ENCODE data around the gene MYRIP.
"Not testable (repeated sequence)": the region's sequence is repeated elsewhere in the genome, so short reads cannot be mapped to it uniquely, and the experiment has no call there.

MYRIP gene

DNA sequence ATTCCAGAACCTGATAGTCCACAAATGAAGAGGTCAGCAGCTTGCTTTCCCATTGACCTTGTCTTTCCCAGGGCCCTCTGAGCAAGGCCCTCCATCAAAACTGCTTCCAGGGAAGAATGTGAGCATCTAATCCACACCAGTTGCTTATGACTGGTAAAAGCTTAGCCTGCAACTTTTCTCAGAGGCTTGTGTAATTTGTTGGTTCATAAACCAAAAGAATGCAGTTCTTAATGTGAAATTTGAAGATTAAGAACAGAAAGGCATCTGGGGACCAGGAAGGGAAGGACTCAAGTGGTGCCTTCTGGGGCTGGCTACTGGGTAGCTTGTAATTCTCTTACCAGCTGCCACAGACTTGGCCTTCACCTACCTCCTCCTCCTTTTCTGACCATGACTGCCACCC, 439.2 kb downstream of the MYRIP start:
- no peak for DNase-seq

DNA sequence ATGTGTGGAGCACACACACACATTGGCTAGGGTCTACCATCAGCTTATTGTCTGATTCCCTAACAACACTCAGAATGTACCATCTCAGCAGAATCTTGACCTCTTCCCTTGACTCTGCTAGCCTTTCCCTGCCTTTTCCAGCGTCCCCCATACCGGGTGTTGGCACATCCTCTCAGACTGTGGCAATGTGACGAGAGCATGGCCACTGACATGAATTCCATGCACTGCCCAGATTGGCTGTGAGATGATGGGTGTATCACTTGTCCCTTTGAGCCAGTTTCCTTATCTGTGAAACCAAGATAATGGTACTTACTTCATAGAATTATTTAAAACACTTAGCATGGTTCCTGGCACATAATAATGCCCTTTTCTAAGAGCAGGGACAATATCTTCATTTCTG, 439.8 kb downstream of the MYRIP start:
- no peak for DNase-seq

- DNase-seq = no peak
Observed at GRCh38 chr3:40254491-40254890, 445.1 kb downstream of the MYRIP start.

DNA sequence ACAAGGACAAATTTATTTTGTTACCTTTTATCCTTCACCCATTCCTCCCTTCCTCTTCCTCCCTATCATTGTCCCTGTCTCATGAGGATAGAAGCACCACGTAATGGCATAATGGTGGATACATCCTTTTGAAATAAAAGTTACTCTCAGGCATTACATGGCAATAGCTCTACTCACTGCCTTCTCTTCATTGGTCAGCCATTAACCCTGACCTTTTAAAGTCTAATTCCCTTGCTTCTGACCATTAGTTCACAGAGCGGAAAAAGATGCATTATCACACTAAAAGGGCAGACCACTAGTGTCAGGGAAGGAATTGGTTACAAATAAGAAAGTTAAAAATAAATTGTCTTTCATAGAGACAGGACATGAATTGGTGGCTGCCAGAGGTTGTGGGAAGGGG, 445.5 kb downstream of the MYRIP start:
- DNase-seq = no peak

DNA sequence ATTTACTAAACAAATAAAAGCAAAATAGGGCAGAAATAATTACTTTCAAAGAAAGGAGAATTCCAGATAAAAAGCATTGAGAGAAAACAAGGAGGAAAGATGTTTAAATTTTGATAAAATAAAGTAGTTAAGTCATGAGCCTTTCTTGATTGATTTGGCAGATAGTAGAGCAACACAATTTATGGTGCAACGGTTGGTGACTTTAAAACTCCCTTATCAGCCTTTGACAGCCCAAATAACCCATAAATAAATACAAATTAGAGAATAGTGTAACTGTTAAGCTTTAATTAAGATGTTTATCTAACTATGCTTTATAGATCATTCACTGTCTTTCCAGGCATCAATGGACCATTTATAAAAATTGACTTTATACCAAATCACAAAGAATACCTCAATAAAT, 446.1 kb downstream of the MYRIP start:
- no peak for DNase-seq

GRCh38 chr3:40258064-40258463, 448.7 kb downstream of the MYRIP start:
- no peak for DNase-seq

- no peak for DNase-seq
Observed at GRCh38 chr3:40258555-40258954, 449.1 kb downstream of the MYRIP start.

DNA sequence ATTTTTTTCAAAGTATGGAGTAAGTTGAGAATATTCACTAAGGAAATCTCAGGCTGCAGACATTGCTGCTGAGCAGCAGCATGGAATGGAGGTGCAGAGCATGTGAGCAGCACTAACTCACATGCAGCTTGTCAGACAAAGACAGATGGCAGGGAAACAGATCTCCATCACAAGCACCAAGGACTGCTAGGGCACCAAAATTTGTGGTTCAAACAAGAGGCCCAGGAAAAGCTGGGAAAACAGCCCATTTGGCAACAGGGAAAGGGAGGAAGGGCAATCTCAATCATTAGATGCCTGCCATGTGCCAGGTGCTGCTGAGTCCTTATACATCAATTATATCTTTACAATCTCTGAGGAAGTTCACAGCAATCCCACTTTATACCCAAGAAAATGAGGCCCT, 452.9 kb downstream of the MYRIP start:
- DNase-seq = no peak

- no peak for DNase-seq
Observed at GRCh38 chr3:40264451-40264850, 455.0 kb downstream of the MYRIP start.

DNA sequence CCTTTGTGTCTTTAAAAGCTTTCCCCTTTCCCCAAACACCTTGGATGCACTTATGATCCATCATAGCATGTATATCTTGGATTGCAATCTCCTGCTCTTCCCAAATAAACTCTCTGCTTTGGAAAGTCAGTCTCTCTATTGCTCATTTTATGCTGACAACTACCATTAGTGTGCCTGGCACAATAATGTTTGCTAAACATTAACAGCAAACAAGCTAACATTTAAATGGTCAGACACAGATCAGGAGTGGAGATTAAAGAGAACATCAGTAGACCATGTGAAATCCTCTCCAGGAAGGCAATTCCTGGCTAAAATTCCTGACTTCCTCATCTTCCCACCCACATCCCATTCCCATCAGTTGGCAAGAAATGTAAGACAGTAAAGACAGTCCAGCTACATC, 455.8 kb downstream of the MYRIP start:
- DNase-seq = no peak

GRCh38 chr3:40267937-40268724, 458.7 kb downstream of the MYRIP start:
- peak; percentile 23 for DNase-seq

DNA sequence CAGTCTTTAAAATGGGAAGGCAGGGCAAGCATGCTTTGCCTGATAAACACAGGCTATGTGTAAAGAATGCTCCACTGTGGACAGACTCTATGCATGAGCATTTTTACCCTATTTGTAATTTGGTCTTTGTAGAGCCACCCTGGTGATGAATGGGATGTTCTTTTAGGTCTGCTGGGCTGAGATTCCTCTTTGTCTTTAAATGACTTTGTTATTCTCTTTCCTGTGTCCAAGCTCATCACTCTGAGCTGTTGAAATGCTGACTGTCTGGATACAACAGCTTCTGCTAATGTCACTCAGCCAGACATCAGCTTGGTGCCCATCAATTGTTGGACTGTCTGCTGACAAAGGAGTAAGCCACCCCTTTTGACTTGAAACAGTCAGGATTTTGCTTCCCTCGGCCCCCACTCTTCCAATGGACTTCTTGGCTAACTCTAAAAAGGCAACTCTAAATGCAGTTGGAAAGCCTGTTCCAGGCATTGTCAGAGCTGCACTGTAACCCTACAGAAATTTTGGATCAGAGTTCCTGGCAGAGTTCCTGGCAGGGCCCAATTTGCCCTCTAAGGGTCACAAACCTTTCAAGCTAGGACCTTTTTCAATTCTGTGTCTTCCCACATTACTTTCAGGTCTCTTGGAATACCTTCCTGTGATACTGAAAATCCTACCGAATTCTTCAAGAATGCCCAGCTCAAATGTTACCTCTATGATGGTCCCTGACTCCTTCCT, 459.6 kb downstream of the MYRIP start:
- DNase-seq = no peak

DNA sequence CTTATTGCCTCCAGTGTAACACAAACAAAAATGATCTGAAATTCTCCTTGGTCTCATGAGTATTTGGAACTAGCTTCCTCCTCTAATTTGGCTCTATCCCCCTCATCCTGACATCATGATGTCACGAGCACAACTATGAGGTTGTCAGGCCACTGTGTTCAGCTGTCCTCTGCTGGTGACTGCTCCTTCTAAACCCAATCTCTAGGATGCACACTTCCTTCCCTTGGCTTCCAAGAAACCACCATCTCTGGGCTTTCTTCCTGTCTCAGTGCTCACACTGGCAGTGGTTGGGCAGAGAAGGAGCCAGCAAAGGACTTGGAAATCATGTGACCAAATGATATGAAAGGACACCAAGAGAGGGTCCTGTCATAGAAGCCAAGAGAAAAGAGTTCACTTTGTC, 469.4 kb downstream of the MYRIP start:
- DNase-seq = no peak

GRCh38 chr3:40281995-40282394, 472.6 kb downstream of the MYRIP start:
- no peak for DNase-seq

DNA sequence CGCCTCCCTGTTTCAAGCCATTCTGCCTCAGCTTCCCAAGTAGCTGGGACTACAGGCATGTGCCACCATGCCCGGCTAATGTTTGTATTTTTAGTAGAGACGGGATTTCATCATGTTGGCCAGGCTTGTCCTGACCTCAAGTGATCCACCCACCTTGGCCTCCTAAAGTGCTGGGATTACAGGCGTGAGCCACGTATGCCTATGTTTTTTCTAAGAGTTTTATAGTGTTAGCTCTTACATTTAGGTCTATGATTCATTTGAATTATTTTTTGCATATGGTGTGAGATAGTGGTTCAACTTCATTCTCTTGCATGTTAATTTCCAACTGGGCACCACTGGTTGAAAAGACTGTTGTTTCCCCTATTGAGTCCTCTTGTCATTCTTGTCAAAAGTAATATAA, 473.6 kb downstream of the MYRIP start:
- DNase-seq = not testable (repeated sequence)

GRCh38 chr3:40287248-40287647, 477.8 kb downstream of the MYRIP start:
- no peak for DNase-seq

DNA sequence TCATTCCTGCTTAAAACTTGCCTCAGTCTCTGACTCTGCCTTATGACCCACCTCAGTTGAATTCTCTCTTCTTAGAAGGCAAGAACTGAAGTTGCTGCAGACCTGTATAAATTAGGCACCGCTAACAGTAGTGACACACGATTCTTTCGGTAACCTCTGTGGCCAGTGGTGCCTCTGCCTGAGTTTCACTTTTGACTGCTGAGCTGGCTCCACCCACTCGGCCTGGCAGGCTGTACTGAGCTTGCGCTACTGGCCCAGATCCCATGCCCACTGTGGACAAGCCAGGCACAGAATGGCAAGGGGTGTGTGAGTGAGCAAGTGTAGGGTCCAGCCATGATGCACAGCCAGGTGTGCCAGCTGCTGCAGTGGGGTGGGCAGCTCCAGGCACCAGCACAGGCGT, 481.0 kb downstream of the MYRIP start:
- DNase-seq = no peak

DNA sequence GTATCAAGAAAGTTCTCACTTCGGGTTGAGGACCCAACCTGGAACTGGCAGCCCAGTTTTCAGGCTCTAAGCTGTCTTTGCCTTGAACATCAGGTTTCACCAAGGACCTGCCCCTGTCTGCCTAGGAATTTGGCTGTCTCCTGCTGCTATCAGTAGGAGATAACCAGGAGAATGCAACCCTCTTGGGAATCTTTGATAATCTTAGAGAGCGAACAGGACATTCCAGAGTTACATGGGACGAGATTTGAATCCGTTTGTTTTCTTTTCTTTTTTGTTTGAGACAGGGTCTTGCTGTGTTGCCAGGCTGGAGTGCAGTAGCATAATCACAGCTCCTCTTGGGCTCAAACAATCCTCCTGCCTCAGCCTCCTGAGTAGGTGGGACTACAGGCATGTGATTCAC, 482.1 kb downstream of the MYRIP start:
- DNase-seq = no peak

DNA sequence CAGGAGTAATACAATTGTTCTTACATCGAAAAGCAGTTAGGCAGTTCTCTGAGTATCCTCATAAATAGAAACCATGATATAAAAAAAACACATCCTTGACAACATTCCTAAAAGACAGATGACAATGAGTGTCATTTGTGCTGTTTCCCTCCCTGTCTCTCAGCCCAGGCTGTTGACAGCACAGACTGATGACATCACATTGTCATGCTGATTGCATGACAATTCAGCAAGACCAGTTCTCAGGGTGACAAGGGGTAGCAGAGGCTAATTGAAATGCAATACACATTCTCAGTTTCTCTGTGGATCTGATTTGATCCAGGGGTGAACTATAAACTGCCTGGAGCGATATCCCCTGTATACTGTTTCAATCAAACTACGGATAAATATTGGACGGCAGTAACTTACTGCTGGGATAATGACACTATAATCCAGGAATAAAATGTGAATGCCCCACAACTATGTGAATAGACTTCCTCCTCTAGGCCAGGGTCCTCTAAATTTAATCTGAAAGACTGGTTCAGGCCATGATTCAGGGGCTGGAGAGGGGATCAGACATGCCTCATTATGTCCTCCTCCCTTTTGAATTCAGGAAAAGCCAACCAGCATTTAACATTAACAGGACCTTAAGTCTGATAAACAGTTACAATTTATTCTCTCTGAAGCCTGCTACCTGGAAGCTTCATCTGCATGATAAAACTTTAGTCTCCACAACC, 483.4 kb downstream of the MYRIP start:
- DNase-seq = no peak

DNA sequence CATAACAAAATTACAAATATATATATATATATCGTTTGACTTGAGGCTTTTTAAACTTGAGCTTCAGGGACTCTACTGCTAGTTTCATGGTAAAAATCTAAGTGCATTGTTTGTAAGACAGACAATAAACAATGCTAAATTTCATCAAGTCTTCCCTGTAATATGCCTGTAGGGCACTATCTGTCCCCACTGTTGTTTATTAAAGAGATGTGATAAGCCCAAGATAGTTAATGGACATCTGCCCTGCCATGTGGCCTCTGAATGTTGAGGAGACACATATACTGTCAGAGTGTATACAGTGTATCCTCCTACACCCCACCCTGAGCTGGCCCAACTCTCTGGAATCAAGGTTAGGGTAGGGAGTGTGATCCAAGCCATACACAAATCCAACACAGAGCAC, 485.0 kb downstream of the MYRIP start:
- no peak for DNase-seq

GRCh38 chr3:40298075-40298474, 488.7 kb downstream of the MYRIP start:
- no peak for DNase-seq

GRCh38 chr3:40299130-40299720, 489.8 kb downstream of the MYRIP start:
- DNase-seq = no peak

- no peak for DNase-seq
Observed at GRCh38 chr3:40299721-40300335, 490.4 kb downstream of the MYRIP start.
